GM20431 (cell line): ENCODE data around the gene CSDE1.

Experiments
- in situ Hi-C: fragments of 300-500 bp; cut with MseI, MboI; formaldehyde crosslinking; loops from one replicate; pipeline ENCODE4 v1.15.0; 2020; ENCODE audit warnings: low sequenced_read_pairs; ENCODE audit not compliant: unreplicated experiment

The CSDE1 gene

GRCh38 chr1:114707604-114708003 is 50.2 kb downstream of the CSDE1 start:
- in situ Hi-C loops, result no loop called here

GRCh38 chr1:114703242-114703641 is 54.5 kb downstream of the CSDE1 start:
- in situ Hi-C loops, result no loop called here

GRCh38 chr1:114702737-114703136 is 55.0 kb downstream of the CSDE1 start:
- in situ Hi-C loops, result no loop called here

- in situ Hi-C loops, result no loop called here
Measured at GRCh38 chr1:114701931-114702330, 55.9 kb downstream of the CSDE1 start.

GRCh38 chr1:114700036-114700600 is 57.7 kb downstream of the CSDE1 start:
- in situ Hi-C loops, result no loop called here

- in situ Hi-C loops, result no loop called here
Measured at GRCh38 chr1:114696810-114697209, 61.0 kb downstream of the CSDE1 start.

GRCh38 chr1:114695430-114696058 is 62.2 kb downstream of the CSDE1 start, which contains the start of gene AMPD1:
Gene AMPD1, minus strand, starts transcription at chr1:114695546. Its CDS starts 75 bp downstream, at chr1:114695471.
- in situ Hi-C loops, result no loop called here

GRCh38 chr1:114694540-114695310 is 63.1 kb downstream of the CSDE1 start:
- in situ Hi-C loops, result no loop called here

GRCh38 chr1:114692947-114693346 is 64.8 kb downstream of the CSDE1 start:
- in situ Hi-C loops, result no loop called here

- in situ Hi-C loops, result no loop called here
Measured at GRCh38 chr1:114691061-114691460, 66.7 kb downstream of the CSDE1 start.

GRCh38 chr1:114690148-114690547 is 67.6 kb downstream of the CSDE1 start:
- in situ Hi-C loops, result no loop called here

GRCh38 chr1:114688526-114688925 is 69.3 kb downstream of the CSDE1 start:
- in situ Hi-C loops, result no loop called here

- in situ Hi-C loops, result no loop called here
Measured at GRCh38 chr1:114685851-114686250, 71.9 kb downstream of the CSDE1 start.

- in situ Hi-C loops, result no loop called here
Measured at GRCh38 chr1:114677691-114678090, 80.1 kb downstream of the CSDE1 start.

- in situ Hi-C loops, result no loop called here
Measured at GRCh38 chr1:114676115-114676514, 81.7 kb downstream of the CSDE1 start.

GRCh38 chr1:114671939-114672275 is 85.9 kb downstream of the CSDE1 start:
- in situ Hi-C loops, result no loop called here

- in situ Hi-C loops, result no loop called here
Measured at GRCh38 chr1:114671011-114671938, 86.5 kb downstream of the CSDE1 start.

- in situ Hi-C loops, result no loop called here
Measured at GRCh38 chr1:114670083-114671010, 87.4 kb downstream of the CSDE1 start.

- in situ Hi-C loops, result no loop called here
Measured at GRCh38 chr1:114669562-114670082, 88.2 kb downstream of the CSDE1 start, which contains the start of gene DENND2C. Gene DENND2C, minus strand, starts transcription at chr1:114670049. Its CDS starts 44,065 bp downstream, at chr1:114625984.
